A549 treated with CORT108297 at 1 μM for 4 hours (cell line): Measurements from ENCODE around the gene SPEM2. TPM values are rescaled to one million over a fixed set of nuclear protein-coding genes. Genes with fewer than 3 reads are reported as not detected.

Source experiments
- total RNA-seq: library from RNA; stranded (reverse); fragments of 200-300 nt; extraction: Qiagen RNA extraction; gene quantifications from 5 replicates; pipeline ENCODE4 v1.2.3, GENCODE V29; 2022

SPEM2 gene
- total RNA-seq, result 0.05 to 0.10 TPM (median 0.08 TPM) in 4 of 5 replicates, not detected in the other

DNA sequence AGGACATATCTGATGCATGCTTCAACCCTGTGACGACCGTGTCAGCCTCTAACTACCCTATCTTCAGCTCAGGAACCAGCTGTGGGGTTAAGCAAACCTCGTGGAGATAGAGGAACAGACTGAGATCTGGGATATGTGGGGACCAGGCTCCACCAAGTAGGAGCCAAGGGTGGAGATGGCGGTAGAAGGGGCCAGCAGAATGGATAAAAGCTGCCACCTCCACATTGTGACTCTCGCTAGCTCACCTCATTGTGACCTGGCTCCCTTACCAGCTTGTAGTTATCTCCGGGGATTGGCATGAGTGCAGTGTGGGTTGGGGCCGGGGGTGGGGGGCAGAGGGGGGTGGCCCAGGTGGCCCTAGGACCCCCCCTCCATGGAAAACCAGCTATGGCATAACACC, at the start of gene SPEM2:
SPEM2 (plus strand) TSS at position 301 of the 400 bp plus-strand sequence; CDS start at position 374, 73 bp downstream.

DNA sequence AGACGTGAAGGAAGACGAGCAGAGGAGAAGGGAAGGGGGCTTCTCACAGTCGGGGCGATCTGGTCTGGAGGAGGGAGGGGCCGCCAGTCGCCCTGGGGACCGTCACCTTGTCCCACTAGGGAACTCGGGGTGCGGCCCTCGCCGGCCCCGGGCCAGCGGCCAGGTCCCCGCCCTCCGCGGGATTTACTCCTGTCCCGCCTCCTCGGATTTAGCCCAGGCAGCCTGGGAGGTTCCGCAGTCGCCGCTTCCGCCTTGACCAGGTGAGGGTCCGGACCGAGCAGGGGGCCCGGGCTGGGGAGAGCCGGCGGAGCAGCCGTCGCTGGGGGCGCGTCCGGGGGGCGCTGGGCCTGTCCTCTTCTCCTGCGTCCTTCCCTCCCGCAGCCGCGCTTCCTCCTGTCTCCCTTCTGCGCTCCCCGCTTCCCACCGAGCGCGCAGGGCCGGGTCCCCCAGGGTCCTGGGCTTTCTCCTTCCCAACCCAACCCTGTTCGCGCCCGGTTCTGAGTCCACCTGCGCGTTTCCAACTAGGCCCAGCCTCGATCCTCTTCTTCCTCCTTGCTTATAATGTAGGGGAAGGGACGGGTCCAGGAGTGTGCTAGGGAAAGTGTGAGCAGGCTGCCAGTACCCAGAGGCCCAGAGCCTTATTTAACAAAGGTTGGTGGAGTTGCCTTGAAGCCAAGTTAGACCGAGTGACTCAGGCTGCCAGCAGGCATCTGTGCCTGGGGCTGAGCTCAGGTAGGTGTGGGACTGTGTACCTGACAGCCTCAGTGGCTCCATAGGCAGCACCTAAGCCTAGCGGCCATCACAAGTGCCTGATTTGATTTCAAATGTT, 44.3 kb upstream of the SPEM2 start, which contains the start of gene TNK1:
TNK1 (plus strand) TSS at position 235 of the 829 bp plus-strand sequence. CDS start 1,838 bp downstream, outside the sequence.

GRCh38 chr17:7394452-7395191, 30.8 kb upstream of the SPEM2 start, which contains the start of gene PLSCR3:
Gene PLSCR3 (minus strand): TSS chr17:7394525. CDS start chr17:7394110, 415 bp downstream.

GRCh38 chr17:7403977-7404736, 21.3 kb upstream of the SPEM2 start, which contains the start of gene TMEM256:
Gene TMEM256 (minus strand): TSS chr17:7404097. CDS start chr17:7404084, 13 bp downstream.

GRCh38 chr17:7407485-7408251, 17.7 kb upstream of the SPEM2 start, which contains the start of gene NLGN2:
Gene NLGN2 (plus strand): TSS chr17:7407845. CDS start chr17:7408256, 411 bp downstream.

GRCh38 chr17:7419819-7420610, 5.4 kb upstream of the SPEM2 start, which contains the start of gene SPEM1:
Gene SPEM1 (plus strand): TSS chr17:7420324. CDS start chr17:7420385, 61 bp downstream.

DNA sequence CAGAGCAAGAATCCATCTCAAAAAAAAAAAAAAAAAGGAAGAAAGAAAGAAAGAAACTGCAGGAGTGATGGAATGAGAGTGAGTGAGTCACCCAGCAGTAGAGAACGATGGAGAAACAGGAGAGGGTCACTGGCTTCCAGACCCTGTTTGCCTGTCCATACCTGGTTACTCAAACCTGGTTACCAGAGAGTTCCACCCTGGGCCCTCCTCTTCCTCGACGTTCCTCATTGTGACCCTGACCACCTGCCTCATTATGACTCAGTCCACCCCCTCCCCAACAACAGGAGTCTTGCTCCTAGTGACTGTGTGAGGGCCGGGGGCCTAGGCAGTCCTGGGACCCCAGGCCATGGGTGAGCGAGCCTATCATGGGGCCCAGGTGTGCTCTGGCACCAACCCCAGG, 3.1 kb downstream of the SPEM2 start, which contains the start of gene SPEM3:
SPEM3 (plus strand) TSS at position 301 of the 400 bp plus-strand sequence; CDS start at position 347, 46 bp downstream.

DNA sequence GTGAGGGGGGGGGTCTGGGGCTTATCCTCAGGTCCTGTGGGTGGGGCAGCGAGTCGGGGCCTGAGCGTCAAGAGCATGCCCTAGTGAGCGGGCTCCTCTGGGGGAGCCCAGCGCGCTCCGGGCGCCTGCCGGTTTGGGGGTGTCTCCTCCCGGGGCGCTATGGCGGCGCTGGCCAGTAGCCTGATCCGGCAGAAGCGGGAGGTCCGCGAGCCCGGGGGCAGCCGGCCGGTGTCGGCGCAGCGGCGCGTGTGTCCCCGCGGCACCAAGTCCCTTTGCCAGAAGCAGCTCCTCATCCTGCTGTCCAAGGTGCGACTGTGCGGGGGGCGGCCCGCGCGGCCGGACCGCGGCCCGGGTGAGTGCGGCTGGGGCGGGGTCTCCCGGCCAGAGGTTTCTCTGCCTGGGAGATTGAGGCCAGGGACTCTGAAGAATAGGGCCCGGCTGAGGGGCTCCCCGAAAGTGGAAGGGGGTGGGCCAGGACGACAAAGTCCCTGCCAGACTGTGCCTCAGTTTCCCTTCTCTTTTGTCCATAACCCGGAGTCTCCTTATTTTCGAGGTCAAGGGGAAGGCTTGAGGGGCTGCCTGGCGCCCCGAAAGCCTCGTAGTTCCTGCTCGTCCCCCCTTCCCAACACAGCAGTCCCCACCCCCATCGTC, 14.2 kb downstream of the SPEM2 start, which contains the start of gene FGF11:
FGF11 (plus strand) TSS at position 51 of the 651 bp plus-strand sequence; CDS start at position 160, 109 bp downstream.

GRCh38 chr17:7444682-7445618, 19.5 kb downstream of the SPEM2 start, which contains the start of gene CHRNB1:
Gene CHRNB1 (plus strand): TSS chr17:7445061. CDS start chr17:7445128, 67 bp downstream.

Other genes with a start within 250 kb of the SPEM2 start
- 0.59 to 1.4 TPM (median 1.2 TPM) in 5 replicates for gene ASGR1, start 246.2 kb upstream of the SPEM2 start, total RNA-seq
- 6.8 to 9.8 TPM (median 8.2 TPM) in 5 replicates for gene DLG4, start 205.8 kb upstream of the SPEM2 start, total RNA-seq
- 308 to 483 TPM (median 455 TPM) in 5 replicates for gene ACADVL, start 205.7 kb upstream of the SPEM2 start, total RNA-seq
- gene DVL2, start 191.1 kb upstream of the SPEM2 start, total RNA-seq, result 30.7 to 43.1 TPM (median 40.7 TPM) in 5 replicates
- gene PHF23, start 186.2 kb upstream of the SPEM2 start, total RNA-seq, result 82.4 to 100 TPM (median 91.5 TPM) in 5 replicates
- gene GABARAP, start 183.2 kb upstream of the SPEM2 start, total RNA-seq, result 645 to 806 TPM (median 682 TPM) in 5 replicates
- gene CTDNEP1, start 173.9 kb upstream of the SPEM2 start, total RNA-seq, result 221 to 239 TPM (median 226 TPM) in 5 replicates
- 121 to 141 TPM (median 127 TPM) in 5 replicates for gene ELP5, start 173.4 kb upstream of the SPEM2 start, total RNA-seq
- 0.84 to 1.2 TPM (median 0.97 TPM) in 5 replicates for gene CLDN7, start 163.1 kb upstream of the SPEM2 start, total RNA-seq
- gene SLC2A4, start 143.9 kb upstream of the SPEM2 start, total RNA-seq, result 0.15 to 0.27 TPM (median 0.26 TPM) in 5 replicates
- 0.53 to 0.69 TPM (median 0.59 TPM) in 5 replicates for gene YBX2, start 131.0 kb upstream of the SPEM2 start, total RNA-seq
- 1,648 to 1,788 TPM (median 1,697 TPM) in 5 replicates for gene EIF5A, start 118.0 kb upstream of the SPEM2 start, total RNA-seq
- 88.2 to 105 TPM (median 103 TPM) in 5 replicates for gene GPS2, start 110.3 kb upstream of the SPEM2 start, total RNA-seq
- 22.9 to 38.3 TPM (median 34.9 TPM) in 5 replicates for gene NEURL4, start 96.3 kb upstream of the SPEM2 start, total RNA-seq
- gene ACAP1, start 89.1 kb upstream of the SPEM2 start, total RNA-seq, result 0.48 to 5.1 TPM (median 4.2 TPM) in 5 replicates
- gene KCTD11, start 73.5 kb upstream of the SPEM2 start, total RNA-seq, result 11.8 to 15.9 TPM (median 13.7 TPM) in 5 replicates
- gene TMEM95, start 70.5 kb upstream of the SPEM2 start, total RNA-seq, result not detected in 5 replicates
- 1.3 to 2.0 TPM (median 1.7 TPM) in 5 replicates for gene TNK1, start 44.5 kb upstream of the SPEM2 start, total RNA-seq
- 37.4 to 45.9 TPM (median 43.5 TPM) in 5 replicates for gene PLSCR3, start 31.1 kb upstream of the SPEM2 start, total RNA-seq
- gene TMEM256, start 21.5 kb upstream of the SPEM2 start, total RNA-seq, result 177 to 231 TPM (median 209 TPM) in 5 replicates
- gene NLGN2, start 17.8 kb upstream of the SPEM2 start, total RNA-seq, result 12.1 to 21.2 TPM (median 19.3 TPM) in 5 replicates
- gene SPEM1, start 5.3 kb upstream of the SPEM2 start, total RNA-seq, result 0.13 TPM in 1 of 5 replicates, not detected in the others
- 0.04 to 0.06 TPM in 2 of 5 replicates, not detected in the others for gene SPEM3, start 3.2 kb downstream of the SPEM2 start, total RNA-seq
- 11.2 to 15.4 TPM (median 13.9 TPM) in 5 replicates for gene TMEM102, start 9.8 kb downstream of the SPEM2 start, total RNA-seq
- 0.92 to 1.6 TPM (median 1.4 TPM) in 5 replicates for gene FGF11, start 13.9 kb downstream of the SPEM2 start, total RNA-seq
- gene CHRNB1, start 19.4 kb downstream of the SPEM2 start, total RNA-seq, result 5.2 to 9.8 TPM (median 8.8 TPM) in 5 replicates
- 19.8 to 26.8 TPM (median 24.2 TPM) in 5 replicates for gene ZBTB4, start 54.0 kb downstream of the SPEM2 start, total RNA-seq
- not detected in 5 replicates for gene SLC35G6, start 55.8 kb downstream of the SPEM2 start, total RNA-seq
- gene POLR2A, start 58.8 kb downstream of the SPEM2 start, total RNA-seq, result 65.7 to 84.9 TPM (median 82.6 TPM) in 5 replicates
- 9.8 to 14.0 TPM (median 12.8 TPM) in 5 replicates for gene TNFSF12, start 123.4 kb downstream of the SPEM2 start, total RNA-seq
- gene TNFSF13, start 133.1 kb downstream of the SPEM2 start, total RNA-seq, result 0.61 to 0.79 TPM (median 0.68 TPM) in 5 replicates
- 97.6 to 109 TPM (median 105 TPM) in 5 replicates for gene SENP3, start 136.3 kb downstream of the SPEM2 start, total RNA-seq
- gene CD68, start 154.0 kb downstream of the SPEM2 start, total RNA-seq, result 30.8 to 38.1 TPM (median 35.8 TPM) in 5 replicates
- 112 to 141 TPM (median 120 TPM) in 5 replicates for gene MPDU1, start 158.2 kb downstream of the SPEM2 start, total RNA-seq
- gene SOX15, start 164.5 kb downstream of the SPEM2 start, total RNA-seq, result 0.33 to 0.44 TPM (median 0.41 TPM) in 4 of 5 replicates, not detected in the other
- gene FXR2, start 189.3 kb downstream of the SPEM2 start, total RNA-seq, result 51.9 to 64.2 TPM (median 60.4 TPM) in 5 replicates
- gene SAT2, start 202.2 kb downstream of the SPEM2 start, total RNA-seq, result 64.3 to 90.5 TPM (median 85.4 TPM) in 5 replicates
- 0.35 to 1.0 TPM (median 0.66 TPM) in 5 replicates for gene SHBG, start 204.5 kb downstream of the SPEM2 start, total RNA-seq
- 0.14 to 0.40 TPM (median 0.21 TPM) in 5 replicates for gene ATP1B2, start 225.3 kb downstream of the SPEM2 start, total RNA-seq